AG04449 (cell line): ENCODE results near the gene CD300LD.
A peak's percentile ranks its signal among the peaks of the same experiment; 100 is the strongest.

Experiments used
- CTCF ChIA-PET: fragments of 350-600 bp; formaldehyde crosslinking; extraction: SDS; loops from one replicate; lab custom pipeline; 2021; ENCODE audit warnings: antibody characterized with exemption; lab: Yijun Ruan, JAX
- POLR2A ChIA-PET: fragments of 400-600, 350-600 bp; formaldehyde crosslinking; extraction: SDS; loops from one replicate; lab custom pipeline; 2020; ENCODE audit warnings: antibody characterized with exemption, inconsistent platforms; lab: Yijun Ruan, JAX
- DNase-seq: peaks from one replicate; pipeline ENCODE4 v3.0.0-alpha.2; 2010; ENCODE audit warnings: low read depth, low spot score
- H3K4me3 ChIP-seq: 2 replicates; pipeline ENCODE4 v1.5.1; 2011; ENCODE audit warnings: low read depth, mild to moderate bottlenecking, control low read depth, low read length
- TF ChIP-seq, protein P1 (sequence below): IDR thresholded peaks from one replicate; pipeline ENCODE4 v1.5.1; 2011; ENCODE audit warnings: mild to moderate bottlenecking, moderate library complexity, low read length, control low read depth, inconsistent platforms; ENCODE audit not compliant: insufficient read depth; ENCODE audit errors: missing control alignments

Gene CD300LD

DNA sequence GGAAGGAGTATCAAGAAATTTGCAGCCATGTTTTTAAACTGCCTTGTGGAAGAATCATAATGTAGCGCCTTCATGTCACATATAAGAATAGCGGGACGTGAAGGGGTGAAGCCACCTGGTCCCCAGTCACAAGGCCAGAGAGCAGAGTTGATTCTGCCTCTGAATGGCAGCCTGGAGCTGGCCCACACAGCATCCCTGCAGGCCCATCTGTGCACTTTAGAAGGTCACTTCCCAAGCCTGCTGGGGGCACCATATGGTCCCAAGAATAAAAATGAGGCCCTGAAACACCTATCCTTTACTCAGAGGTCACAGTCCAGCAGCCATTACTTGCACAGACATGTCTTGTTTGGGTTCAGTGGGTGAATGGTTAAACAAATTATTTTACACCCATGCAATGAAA lies 16.4 kb upstream of the CD300LD start:
- TF ChIP-seq, protein P1, sequence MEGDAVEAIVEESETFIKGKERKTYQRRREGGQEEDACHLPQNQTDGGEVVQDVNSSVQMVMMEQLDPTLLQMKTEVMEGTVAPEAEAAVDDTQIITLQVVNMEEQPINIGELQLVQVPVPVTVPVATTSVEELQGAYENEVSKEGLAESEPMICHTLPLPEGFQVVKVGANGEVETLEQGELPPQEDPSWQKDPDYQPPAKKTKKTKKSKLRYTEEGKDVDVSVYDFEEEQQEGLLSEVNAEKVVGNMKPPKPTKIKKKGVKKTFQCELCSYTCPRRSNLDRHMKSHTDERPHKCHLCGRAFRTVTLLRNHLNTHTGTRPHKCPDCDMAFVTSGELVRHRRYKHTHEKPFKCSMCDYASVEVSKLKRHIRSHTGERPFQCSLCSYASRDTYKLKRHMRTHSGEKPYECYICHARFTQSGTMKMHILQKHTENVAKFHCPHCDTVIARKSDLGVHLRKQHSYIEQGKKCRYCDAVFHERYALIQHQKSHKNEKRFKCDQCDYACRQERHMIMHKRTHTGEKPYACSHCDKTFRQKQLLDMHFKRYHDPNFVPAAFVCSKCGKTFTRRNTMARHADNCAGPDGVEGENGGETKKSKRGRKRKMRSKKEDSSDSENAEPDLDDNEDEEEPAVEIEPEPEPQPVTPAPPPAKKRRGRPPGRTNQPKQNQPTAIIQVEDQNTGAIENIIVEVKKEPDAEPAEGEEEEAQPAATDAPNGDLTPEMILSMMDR: no peak
- no peak overlapping the region for H3K4me3 ChIP-seq
- DNase-seq: no peak
- POLR2A ChIA-PET: no interaction called here
- CTCF ChIA-PET: no interaction called here

- CTCF ChIA-PET: no interaction called here
- DNase-seq: no peak
Observed at GRCh38 chr17:74607221-74607620, 15.1 kb upstream of the CD300LD start.

GRCh38 chr17:74606050-74606449 lies 14.0 kb upstream of the CD300LD start:
- ChIA-PET POLR2A (no interaction called here), CTCF (no interaction called here)
- TF ChIP-seq, protein P1: no peak
- DNase-seq: no peak
- H3K4me3 ChIP-seq: no peak overlapping the region

More at GRCh38 chr17:74607221-74607620, 15.1 kb upstream of the CD300LD start:
- POLR2A ChIA-PET: no interaction called here
- H3K4me3 ChIP-seq: no peak overlapping the region
- TF ChIP-seq, protein P1: no peak

- H3K4me3 ChIP-seq: no peak overlapping the region
- TF ChIP-seq, protein P1: no peak
- peak; percentile 17 for DNase-seq
- CTCF ChIA-PET: no interaction called here
- POLR2A ChIA-PET: no interaction called here
Observed at GRCh38 chr17:74605361-74605760, 13.3 kb upstream of the CD300LD start.

DNA sequence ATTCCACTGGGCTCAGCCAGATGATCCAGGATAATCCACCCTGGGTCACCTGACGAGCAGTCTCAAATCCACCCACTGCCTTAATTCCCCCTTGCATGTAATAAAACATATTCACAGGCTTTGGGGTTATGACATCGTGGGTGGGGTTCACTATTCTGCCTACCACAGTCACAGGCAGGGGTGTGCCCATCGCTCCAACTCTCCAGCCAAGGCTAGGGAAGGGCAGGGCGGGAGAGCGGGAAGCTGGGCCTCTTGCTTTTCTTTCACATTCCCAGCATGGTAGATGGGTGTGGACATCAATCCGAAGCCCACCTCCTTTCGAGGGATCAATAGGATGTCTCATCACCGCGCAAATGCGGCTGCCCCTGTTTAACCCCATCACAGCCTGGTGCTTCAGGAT lies 12.7 kb upstream of the CD300LD start:
- H3K4me3 ChIP-seq: no peak overlapping the region
- ChIA-PET CTCF (no interaction called here), POLR2A (no interaction called here)
- DNase-seq: no peak
- TF ChIP-seq, protein P1: no peak

DNA sequence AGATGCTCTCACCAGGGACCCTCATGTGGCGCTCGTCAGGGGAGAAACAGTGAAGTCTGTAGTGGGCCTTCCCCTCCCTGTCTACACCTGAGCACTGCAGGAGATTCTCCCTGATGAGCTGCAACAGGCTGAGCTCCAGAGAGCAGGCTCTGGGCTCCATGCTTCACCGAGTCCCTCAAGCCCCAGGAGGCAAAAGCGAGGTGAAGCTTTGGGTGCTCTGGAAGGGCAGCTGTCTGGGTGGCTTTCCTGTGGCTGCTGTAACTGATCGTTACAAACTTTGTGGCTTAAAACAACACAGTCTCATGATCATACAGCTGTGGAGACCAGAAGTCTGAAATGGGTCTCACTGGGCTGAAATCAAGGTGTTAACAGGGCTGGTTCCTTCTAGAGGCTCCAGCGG lies 12.1 kb upstream of the CD300LD start:
- POLR2A ChIA-PET: no interaction called here
- CTCF ChIA-PET: interaction anchor here (0.9 kb wide), 1 partner anchor 237 kb away, joined by 3 read pairs; the partner anchor contains the start of gene GPR142
- TF ChIP-seq, protein P1: no peak
- no peak for DNase-seq
- H3K4me3 ChIP-seq: no peak overlapping the region
